AG10803 (cell line): ENCODE results near the gene CISD1.

Experiments used
- DNase-seq: peaks from one replicate; pipeline ENCODE4 v3.0.0; 2010; ENCODE audit warnings: low read depth
- H3K4me3 ChIP-seq: 2 replicates; pipeline ENCODE4 v1.5.1; 2011; ENCODE audit warnings: mild to moderate bottlenecking, low read length, control low read depth
- TF ChIP-seq, protein P1 (sequence below): conservative IDR thresholded peaks from 2 replicates; pipeline ENCODE4 v1.5.1; 2011; ENCODE audit warnings: mild to moderate bottlenecking, low read length, control low read depth, inconsistent platforms

Gene CISD1

DNA sequence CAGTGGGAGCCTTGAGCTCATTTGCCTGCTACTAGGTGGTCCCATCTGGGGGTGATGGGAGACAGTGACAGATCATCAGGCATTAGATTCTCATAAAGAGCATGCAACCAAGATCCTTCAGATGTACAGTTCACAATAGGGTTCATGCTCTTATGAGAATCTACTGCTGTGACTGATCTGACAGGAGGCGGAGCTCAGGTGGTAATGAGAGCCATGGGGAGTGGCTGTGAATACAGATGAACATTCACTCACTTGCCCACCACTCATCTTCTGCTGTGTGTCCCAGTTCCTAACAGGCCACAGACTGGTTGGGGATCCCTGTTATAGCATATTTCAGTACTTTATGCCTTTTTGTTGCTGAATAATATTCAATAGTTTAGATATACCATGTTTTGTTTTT lies 59.3 kb downstream of the CISD1 start:
- TF ChIP-seq, protein P1, sequence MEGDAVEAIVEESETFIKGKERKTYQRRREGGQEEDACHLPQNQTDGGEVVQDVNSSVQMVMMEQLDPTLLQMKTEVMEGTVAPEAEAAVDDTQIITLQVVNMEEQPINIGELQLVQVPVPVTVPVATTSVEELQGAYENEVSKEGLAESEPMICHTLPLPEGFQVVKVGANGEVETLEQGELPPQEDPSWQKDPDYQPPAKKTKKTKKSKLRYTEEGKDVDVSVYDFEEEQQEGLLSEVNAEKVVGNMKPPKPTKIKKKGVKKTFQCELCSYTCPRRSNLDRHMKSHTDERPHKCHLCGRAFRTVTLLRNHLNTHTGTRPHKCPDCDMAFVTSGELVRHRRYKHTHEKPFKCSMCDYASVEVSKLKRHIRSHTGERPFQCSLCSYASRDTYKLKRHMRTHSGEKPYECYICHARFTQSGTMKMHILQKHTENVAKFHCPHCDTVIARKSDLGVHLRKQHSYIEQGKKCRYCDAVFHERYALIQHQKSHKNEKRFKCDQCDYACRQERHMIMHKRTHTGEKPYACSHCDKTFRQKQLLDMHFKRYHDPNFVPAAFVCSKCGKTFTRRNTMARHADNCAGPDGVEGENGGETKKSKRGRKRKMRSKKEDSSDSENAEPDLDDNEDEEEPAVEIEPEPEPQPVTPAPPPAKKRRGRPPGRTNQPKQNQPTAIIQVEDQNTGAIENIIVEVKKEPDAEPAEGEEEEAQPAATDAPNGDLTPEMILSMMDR = no peak
- no peak overlapping the region for H3K4me3 ChIP-seq
- DNase-seq = no peak

DNA sequence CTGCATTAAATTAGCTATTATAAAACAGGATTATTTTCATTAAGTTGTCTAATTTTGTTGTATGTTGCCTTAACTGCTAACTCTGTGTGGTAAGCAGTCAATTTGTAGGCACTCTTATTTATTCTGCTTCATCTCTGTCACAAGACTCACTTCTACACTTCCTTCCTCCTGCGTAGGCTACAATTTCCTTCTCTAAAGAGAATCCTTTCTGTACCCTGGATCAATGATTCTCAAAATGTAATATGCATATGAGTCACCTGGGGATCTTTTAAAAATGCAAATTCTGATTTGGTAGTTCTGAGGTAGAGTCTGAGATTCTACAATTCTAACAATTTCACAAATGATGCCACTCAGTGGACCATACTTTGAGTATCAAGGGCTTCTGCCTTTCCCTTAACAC lies 61.5 kb downstream of the CISD1 start:
- no peak overlapping the region for H3K4me3 ChIP-seq
- TF ChIP-seq, protein P1 = no peak
- DNase-seq = no peak

DNA sequence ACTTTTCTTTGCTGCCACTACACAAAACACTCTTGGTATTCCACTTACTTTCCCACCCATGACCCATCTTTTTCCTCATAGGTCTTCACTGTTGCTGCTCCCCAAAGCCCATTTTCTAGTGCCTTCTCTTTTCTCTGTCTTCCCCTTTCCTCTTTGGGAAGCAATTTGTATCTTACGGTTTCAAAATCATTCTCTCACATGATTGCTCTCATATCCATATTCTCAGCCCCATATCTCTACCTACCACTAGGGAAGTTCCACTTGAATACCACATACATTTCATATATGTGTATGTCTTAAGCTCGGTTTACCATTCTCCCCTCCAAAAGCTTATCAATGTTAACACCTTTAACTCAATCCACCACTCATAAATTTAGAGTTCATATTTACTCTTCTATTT lies 62.7 kb downstream of the CISD1 start:
- H3K4me3 ChIP-seq = no peak overlapping the region
- TF ChIP-seq, protein P1 = no peak
- no peak for DNase-seq

DNA sequence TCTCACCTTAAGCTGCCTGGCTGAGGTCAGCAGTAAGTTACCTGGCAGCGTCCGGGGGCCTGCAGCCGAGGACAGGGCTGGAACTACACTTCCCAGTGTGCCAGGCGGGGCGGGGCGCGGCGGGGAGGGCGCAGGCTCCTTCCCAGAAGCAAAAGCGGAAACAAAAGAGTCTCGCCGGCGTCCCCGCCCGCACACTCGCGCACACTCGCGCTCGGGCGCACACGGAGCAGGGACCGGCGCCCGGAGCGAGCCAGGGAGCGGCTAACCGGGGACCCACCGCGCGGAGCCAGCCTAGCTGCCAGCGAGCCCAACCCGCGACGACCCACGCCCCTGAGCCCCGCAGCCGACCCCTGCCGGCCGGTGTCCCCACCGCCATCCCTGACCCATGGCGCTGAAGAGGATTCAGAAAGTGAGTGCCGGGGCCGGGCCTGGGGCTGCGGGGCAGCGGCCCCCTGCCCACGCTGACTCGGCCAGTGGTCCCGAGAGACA lies 65.9 kb downstream of the CISD1 start, which contains the start of gene UBE2D1:
TSS of gene UBE2D1 (plus strand) at position 190 of the 489 bp plus-strand sequence. CDS start at position 386, 196 bp downstream.
- H3K4me3 ChIP-seq = peak within 1 kb of the TSS; percentile 74
- peak; percentile 72 for DNase-seq
- TF ChIP-seq, protein P1 = no peak; the same call in 1 of the 2 replicates

DNA sequence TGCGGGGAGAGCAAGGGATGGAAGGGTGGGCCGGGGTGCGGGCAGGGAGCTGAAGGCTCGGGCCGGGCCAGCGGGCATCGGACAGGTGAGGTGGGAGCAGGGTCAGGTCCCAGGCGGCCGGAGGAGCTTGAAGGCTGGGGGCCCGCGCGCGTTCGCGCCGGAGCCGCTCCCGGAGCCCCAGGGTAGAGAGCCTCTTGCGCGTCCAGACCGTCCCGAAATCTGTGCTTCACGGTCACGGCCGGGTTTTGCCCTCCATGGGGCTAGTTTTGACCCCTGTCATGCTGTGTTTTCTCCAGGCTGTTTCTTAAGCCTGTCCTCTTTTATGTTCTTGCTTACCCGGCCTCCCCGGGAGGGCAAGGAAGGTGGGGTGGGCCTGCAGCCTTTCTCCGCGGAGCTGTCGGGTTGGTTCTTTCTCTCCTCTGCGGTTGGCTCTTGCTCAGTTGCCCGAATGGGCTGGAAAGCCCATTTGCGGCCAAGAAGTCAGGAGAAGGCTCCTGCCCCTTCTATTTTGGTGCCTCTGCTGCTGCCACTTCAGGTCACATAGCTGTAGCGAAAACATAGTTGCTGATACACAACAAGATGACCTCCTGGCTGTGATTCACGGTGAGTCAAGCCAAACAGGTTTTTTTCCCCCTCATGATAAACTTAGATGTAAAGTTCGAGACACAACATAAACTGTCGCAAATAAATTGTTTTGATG lies 66.5 kb downstream of the CISD1 start:
- TF ChIP-seq, protein P1 = no peak
- H3K4me3 ChIP-seq = peak overlapping the region; percentile 74
- peak; percentile 20 for DNase-seq

DNA sequence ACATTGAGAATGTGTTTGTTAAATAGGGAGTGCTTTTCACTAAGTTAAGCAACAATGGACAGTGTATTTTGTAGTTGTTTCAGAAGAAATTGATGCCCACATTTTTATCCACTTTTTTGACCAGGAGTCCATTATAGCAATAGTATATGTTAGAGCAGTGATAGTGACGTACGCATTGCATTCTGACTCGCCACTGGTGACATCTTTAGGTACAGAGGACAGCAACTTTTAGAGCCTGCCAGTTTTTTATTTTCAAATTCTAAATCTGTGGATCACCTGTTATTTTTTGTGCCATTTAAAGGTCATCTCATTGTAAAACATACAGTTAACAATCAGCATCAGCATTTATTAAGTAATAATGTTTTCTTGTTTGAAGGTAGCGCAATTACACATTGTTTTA lies 67.3 kb downstream of the CISD1 start:
- peak overlapping the region; percentile 74 for H3K4me3 ChIP-seq
- TF ChIP-seq, protein P1 = no peak
- no peak for DNase-seq
